ENCODE measurements around the gene GALNT14.

Gene GALNT14

GRCh38 chr2:31055938-31056337 lies 82.3 kb downstream of the GALNT14 start:
- no peak for DNase-seq (ENCODE audit: low read depth)

GRCh38 chr2:31054842-31055388 lies 83.3 kb downstream of the GALNT14 start:
- no peak for DNase-seq (ENCODE audit: low read depth)

- no peak for DNase-seq (ENCODE audit: low read depth)
Observed at GRCh38 chr2:31053929-31054782, 84.1 kb downstream of the GALNT14 start.

- no peak for DNase-seq (ENCODE audit: low read depth)
Observed at GRCh38 chr2:31052284-31052683, 86.0 kb downstream of the GALNT14 start.

GRCh38 chr2:31051258-31052140 lies 86.7 kb downstream of the GALNT14 start:
- no peak for DNase-seq (ENCODE audit: low read depth)

GRCh38 chr2:31049916-31050588 lies 88.2 kb downstream of the GALNT14 start:
- no peak for DNase-seq (ENCODE audit: low read depth)

GRCh38 chr2:31049264-31049663 lies 89.0 kb downstream of the GALNT14 start:
- DNase-seq (ENCODE audit: low read depth), result no peak

GRCh38 chr2:31047599-31047998 lies 90.6 kb downstream of the GALNT14 start:
- no peak for DNase-seq (ENCODE audit: low read depth)

- DNase-seq (ENCODE audit: low read depth), result no peak
Observed at GRCh38 chr2:31038385-31038784, 99.9 kb downstream of the GALNT14 start.

GRCh38 chr2:31037058-31037457 lies 101.2 kb downstream of the GALNT14 start:
- no peak for DNase-seq (ENCODE audit: low read depth)

GRCh38 chr2:31033032-31033431 lies 105.2 kb downstream of the GALNT14 start:
- no peak for DNase-seq (ENCODE audit: low read depth)

- no peak for DNase-seq (ENCODE audit: low read depth)
Observed at GRCh38 chr2:31032475-31032874, 105.8 kb downstream of the GALNT14 start.

- no peak for DNase-seq (ENCODE audit: low read depth)
Observed at GRCh38 chr2:31031132-31031706, 107.0 kb downstream of the GALNT14 start.

- DNase-seq (ENCODE audit: low read depth), result no peak
Observed at GRCh38 chr2:31028417-31028816, 109.8 kb downstream of the GALNT14 start.

GRCh38 chr2:31027549-31027948 lies 110.7 kb downstream of the GALNT14 start:
- DNase-seq (ENCODE audit: low read depth), result no peak

GRCh38 chr2:31023541-31023940 lies 114.7 kb downstream of the GALNT14 start:
- DNase-seq (ENCODE audit: low read depth), result no peak

- DNase-seq (ENCODE audit: low read depth), result no peak
Observed at GRCh38 chr2:31020713-31021112, 117.5 kb downstream of the GALNT14 start.

- no peak for DNase-seq (ENCODE audit: low read depth)
Observed at GRCh38 chr2:31018280-31018679, 120.0 kb downstream of the GALNT14 start.

GRCh38 chr2:31016648-31017047 lies 121.6 kb downstream of the GALNT14 start:
- no peak for DNase-seq (ENCODE audit: low read depth)

- no peak for DNase-seq (ENCODE audit: low read depth)
Observed at GRCh38 chr2:31014516-31014915, 123.7 kb downstream of the GALNT14 start.

- no peak for DNase-seq (ENCODE audit: low read depth)
Observed at GRCh38 chr2:31013301-31013700, 124.9 kb downstream of the GALNT14 start.

- no peak for DNase-seq (ENCODE audit: low read depth)
Observed at GRCh38 chr2:31012406-31012805, 125.8 kb downstream of the GALNT14 start.
